Right cardiac atrium (tissue), 5 donors: Measurements from ENCODE around the gene PINK1. TPM values are rescaled to one million over a fixed set of nuclear protein-coding genes. Genes with fewer than 3 reads are reported as not detected.

Experiments used
- ATAC-seq, 2 donors: fragments of 200-7000 bp; cut with Tn5 transposase; one replicate each; pipeline versions ENCODE4 v1.8.0 to v1.9.1; 2020; ENCODE audit warnings: moderate library complexity in 2 of 2, mild to moderate bottlenecking in 1 of 2
- DNase-seq, 3 donors: peaks; one replicate each; pipeline ENCODE4 v3.0.0-alpha.2; 2020
- H3K27ac ChIP-seq: one replicate; pipeline ENCODE4 v1.5.1; 2013; ENCODE audit warnings: mild to moderate bottlenecking, low read length, control low read depth, moderate library complexity
- H3K27me3 ChIP-seq: one replicate; pipeline ENCODE4 v1.6.1; 2013; ENCODE audit not compliant: control insufficient read depth, insufficient read depth
- H3K4me1 ChIP-seq: one replicate; pipeline ENCODE4 v1.6.1; 2013; ENCODE audit warnings: low read length; ENCODE audit not compliant: control insufficient read depth, insufficient read depth
- H3K4me3 ChIP-seq: one replicate; pipeline ENCODE4 v1.5.1; 2013; ENCODE audit warnings: low read length, control low read depth
- H3K9me3 ChIP-seq: one replicate; pipeline ENCODE4 v1.6.1; 2013; ENCODE audit warnings: low read length; ENCODE audit not compliant: control insufficient read depth
- WGBS: extraction: QIAGEN DNeasy Blood & Tissue Kit; methylation state at CpG from one replicate; pipeline ENCODE4 v1.1.7; 2013; 5-methylcytosine and 5-hydroxymethylcytosine counted together
- intact Hi-C, 4 donors: fragments of 100-400 bp; cut with DNase I; formaldehyde crosslinking; loops; one replicate each; pipeline versions ENCODE4 v1.11.0 to v1.14.0; 2022 to 2023
- polyA plus RNA-seq: library from polyadenylated mRNA; stranded (reverse); fragments of 200-250 nt; gene quantifications from one replicate; pipeline ENCODE4 v1.2.3, GENCODE V29; 2013
- total RNA-seq, 4 donors: library from RNA; stranded (reverse); fragmentation: NEBNext Ultra II Directional; extraction: Animal tissue kit (Norgen Biotek cat#: 25700); gene quantifications; one replicate each; pipeline ENCODE4 v1.2.1, GENCODE V29; 2021
- donor health status: healthy with polysubstance abuse.
- donor health status: DM: no; HTN: yes; CAD: no.
- donor health status: DM: no; HTN: no; CAD: no.
- donor health status: DM: no; HTN: yes; CAD: no; lungs with severe emphysema.
- donor health status: DM: yes; HTN: yes; CAD: no.

The PINK1 gene
- total and polyA plus RNA-seq, 5 donors = 143 to 215 (median 158) TPM

DNA sequence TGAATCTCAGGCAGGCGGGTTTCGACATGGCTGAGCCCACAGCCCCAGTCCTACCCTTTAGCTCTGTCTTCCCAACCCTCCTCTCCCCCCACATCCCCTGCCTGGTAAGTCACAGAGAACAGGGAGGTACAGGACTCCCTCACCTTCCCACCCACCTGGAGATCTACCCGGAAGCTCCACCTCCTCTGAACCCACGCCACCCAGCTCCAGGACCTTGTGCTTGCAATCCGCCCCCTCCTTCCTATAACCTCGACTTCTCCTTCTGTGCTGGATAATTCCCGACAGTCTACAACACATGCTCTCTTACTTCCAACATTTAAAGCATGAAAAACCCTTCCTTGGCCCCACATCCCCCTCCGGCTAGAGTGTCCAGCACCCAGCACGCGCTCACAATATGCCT is 62.3 kb downstream of the PINK1 start:
- H3K27me3 ChIP-seq = no peaks in the 10 kb centered on the region
- H3K4me1 ChIP-seq = no peaks in the 10 kb centered on the region
- 78% methylated on average over 10 of the region's 10 CpGs for WGBS
- intact Hi-C loops = loop anchor here in 2 of 4 donors (2.0 to 5.0 kb wide), 2 partner anchors 499 to 502 kb away; no protein-coding TSS in a partner anchor
- no peak for ATAC-seq
- DNase-seq = peak in 1 of 3 donors; percentile 32
- no peaks in the 10 kb centered on the region for H3K9me3 ChIP-seq
- H3K4me3 ChIP-seq = no peak overlapping the region
- H3K27ac ChIP-seq = no peak overlapping the region

GRCh38 chr1:20696397-20697333 is 63.4 kb downstream of the PINK1 start:
- DNase-seq = peak; percentile 87 to 95 (median 94)
- Histone ChIP-seq H3K27me3 (no peaks in the 10 kb centered on the region), H3K27ac (peak overlapping the region; percentile 71), H3K4me3 (peak overlapping the region; percentile 54), H3K4me1 (no peaks in the 10 kb centered on the region), H3K9me3 (no peaks in the 10 kb centered on the region)
- WGBS = 2% methylated on average over 46 of the region's 46 CpGs
- intact Hi-C loops = loop anchor here in 3 of 4 donors (1.0 to 5.0 kb wide), 3 partner anchors 498 to 501 kb away; no protein-coding TSS in a partner anchor
- peak; percentile 93 to 94 for ATAC-seq

DNA sequence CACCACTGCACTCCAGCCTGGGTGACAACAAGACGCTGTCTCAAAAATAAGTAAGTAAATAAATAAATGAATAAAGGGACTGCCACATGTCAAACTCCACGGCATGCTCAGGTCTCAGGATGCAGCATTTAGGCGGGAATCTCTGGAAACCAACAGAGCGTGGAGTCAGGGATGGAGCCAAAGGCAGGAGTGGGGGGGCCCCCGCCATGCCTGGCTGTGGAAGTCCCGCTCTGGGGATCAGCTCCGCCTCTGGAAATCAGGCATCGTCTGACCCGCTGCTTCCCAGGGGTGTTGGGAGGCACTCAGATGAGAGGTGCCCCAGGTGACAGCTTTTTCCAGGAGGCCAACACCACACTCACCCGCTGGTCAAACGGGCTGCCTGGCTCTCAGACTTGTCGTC is 64.3 kb downstream of the PINK1 start:
- intact Hi-C loops = loop anchor here in 2 of 4 donors (2.0 to 5.0 kb wide), 2 partner anchors 497 to 500 kb away; no protein-coding TSS in a partner anchor
- ATAC-seq (no peak), DNase-seq (peak in 1 of 3 donors; percentile 43)
- Histone ChIP-seq H3K4me1 (no peaks in the 10 kb centered on the region), H3K4me3 (no peak overlapping the region), H3K27ac (no peak overlapping the region), H3K27me3 (no peaks in the 10 kb centered on the region), H3K9me3 (no peaks in the 10 kb centered on the region)
- WGBS = 85% methylated on average over 12 of the region's 12 CpGs

- WGBS = 88% methylated on average over 18 of the region's 18 CpGs
- H3K4me1 ChIP-seq = no peaks in the 10 kb centered on the region
- ATAC-seq (no peak), DNase-seq (peak in 1 of 3 donors; percentile 41)
- intact Hi-C loops = loop anchor here in 1 of 4 donors (5.0 kb wide), 1 partner anchor 499 kb away; no protein-coding TSS in a partner anchor
- no peak overlapping the region for H3K4me3 ChIP-seq
- no peaks in the 10 kb centered on the region for H3K27me3 ChIP-seq
- H3K27ac ChIP-seq = no peak overlapping the region
- H3K9me3 ChIP-seq = no peaks in the 10 kb centered on the region
These were observed 65.1 kb downstream of the PINK1 start for GRCh38 chr1:20698195-20698910.

DNA sequence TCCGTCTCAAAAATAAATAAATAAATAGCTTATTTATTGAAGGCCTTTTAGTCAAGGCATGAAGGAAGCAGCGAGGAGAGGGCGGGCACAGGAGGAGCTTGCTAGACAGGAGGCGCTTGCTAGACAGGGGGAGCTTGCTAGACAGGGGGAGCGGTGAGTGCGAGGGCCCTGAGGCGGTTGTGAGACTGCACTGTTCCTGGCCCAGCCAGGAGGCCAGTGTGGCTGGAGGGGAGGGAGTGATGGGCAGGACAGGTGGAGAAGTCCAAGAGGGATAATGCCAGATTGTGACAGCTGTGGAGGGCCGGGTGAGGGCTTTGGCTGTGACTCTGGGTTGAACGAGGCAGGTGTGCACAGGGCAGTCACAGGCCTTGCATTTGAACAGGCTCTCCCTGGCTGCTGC is 66.3 kb downstream of the PINK1 start:
- no peaks in the 10 kb centered on the region for H3K27me3 ChIP-seq
- H3K4me3 ChIP-seq = no peak overlapping the region
- no peaks in the 10 kb centered on the region for H3K9me3 ChIP-seq
- ATAC-seq = no peak
- intact Hi-C loops = loop anchor here in 1 of 4 donors (5.0 kb wide), 1 partner anchor 498 kb away; no protein-coding TSS in a partner anchor
- no peaks in the 10 kb centered on the region for H3K4me1 ChIP-seq
- no peak overlapping the region for H3K27ac ChIP-seq
- 93% methylated on average over 9 of the region's 9 CpGs for WGBS
- DNase-seq = peak in 1 of 3 donors; percentile 21

DNA sequence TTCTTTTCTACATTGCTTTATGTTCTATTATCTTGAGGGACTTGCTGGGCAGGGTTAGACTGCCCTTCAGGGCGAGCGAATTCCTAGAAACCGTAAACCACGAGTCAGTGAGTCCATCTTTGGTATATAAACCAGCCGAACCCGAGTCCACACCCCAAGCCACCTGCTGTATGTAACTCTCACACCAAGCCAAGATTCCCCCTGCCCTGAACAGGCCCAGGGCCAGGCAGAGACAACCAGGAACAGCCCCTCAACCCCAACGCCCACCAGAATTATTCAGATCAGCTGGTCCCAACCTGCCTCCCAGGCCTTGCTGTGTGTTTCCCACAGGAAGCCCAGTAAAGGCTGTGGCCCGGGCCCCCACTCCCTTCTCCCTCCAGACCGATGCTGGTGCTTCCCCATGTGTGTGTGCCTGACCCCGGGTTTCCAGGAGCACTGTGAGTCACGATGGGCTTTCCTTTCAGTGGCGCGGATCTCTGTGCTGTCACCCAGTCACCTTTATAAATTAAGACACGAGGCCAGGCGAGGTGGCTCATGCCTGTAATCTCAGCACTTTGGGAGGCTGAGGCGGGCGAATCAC is 67.5 kb downstream of the PINK1 start:
- DNase-seq (peak in 1 of 3 donors; percentile 23), ATAC-seq (no peak)
- Histone ChIP-seq H3K27me3 (no peaks in the 10 kb centered on the region), H3K9me3 (no peaks in the 10 kb centered on the region), H3K4me3 (no peak overlapping the region), H3K4me1 (no peaks in the 10 kb centered on the region), H3K27ac (no peak overlapping the region)
- 87% methylated on average over 17 of the region's 17 CpGs for WGBS
- intact Hi-C loops = no loop called here

Other genes with a start within 250 kb of the PINK1 start
- gene CAMK2N1, start 147.2 kb upstream of the PINK1 start, total RNA-seq = 10 to 100 TPM; 15.6 to 28.5 (median 15.8) TPM
- 16.0 TPM for gene CAMK2N1, start 147.2 kb upstream of the PINK1 start, polyA plus RNA-seq
- gene MUL1, start 125.3 kb upstream of the PINK1 start, total RNA-seq = 10 to 100 TPM; 29.9 to 42.1 (median 38.7) TPM
- gene MUL1, start 125.3 kb upstream of the PINK1 start, polyA plus RNA-seq = 22.1 TPM
- 1 to 10 TPM; 1.6 to 3.6 (median 2.7) TPM for gene FAM43B, start 80.9 kb upstream of the PINK1 start, total RNA-seq
- gene FAM43B, start 80.9 kb upstream of the PINK1 start, polyA plus RNA-seq = 1.3 TPM
- gene CDA, start 44.4 kb upstream of the PINK1 start, total RNA-seq = 1 to 10 TPM; 2.2 to 3.6 (median 2.4) TPM
- gene CDA, start 44.4 kb upstream of the PINK1 start, polyA plus RNA-seq = 6.7 TPM
- 100 to 1,000 TPM; 107 to 143 (median 124) TPM for gene DDOST, start 27.9 kb downstream of the PINK1 start, total RNA-seq
- gene DDOST, start 27.9 kb downstream of the PINK1 start, polyA plus RNA-seq = 123 TPM
- 1 to 10 TPM; 2.0 to 4.8 (median 3.6) TPM for gene KIF17, start 84.5 kb downstream of the PINK1 start, total RNA-seq
- gene KIF17, start 84.5 kb downstream of the PINK1 start, polyA plus RNA-seq = 6.4 TPM
- gene SH2D5, start 99.2 kb downstream of the PINK1 start, total RNA-seq = under 1 TPM in 3 of 4 donors, not detected in 1; 0.11 to 0.45 (median 0.18) TPM
- 0.11 TPM for gene SH2D5, start 99.2 kb downstream of the PINK1 start, polyA plus RNA-seq
- 100 to 1,000 TPM; 134 to 147 (median 141) TPM for gene HP1BP3, start 153.8 kb downstream of the PINK1 start, total RNA-seq
- gene HP1BP3, start 153.8 kb downstream of the PINK1 start, polyA plus RNA-seq = 58.1 TPM